Measurements from ENCODE around the gene NT5C1B. TPM values are rescaled to one million over a fixed set of nuclear protein-coding genes. Genes with fewer than 3 reads are reported as not detected.

The NT5C1B gene
- total RNA-seq, 1 donor: not detected

GRCh38 chr2:18518116-18519111, 71.0 kb downstream of the NT5C1B start:
- DNase-seq (ENCODE audit: low read depth in 2 of 3, low spot score in 2 of 3): no peak

GRCh38 chr2:18517386-18517785, 72.0 kb downstream of the NT5C1B start:
- no peak for DNase-seq (ENCODE audit: low read depth in 2 of 3, low spot score in 2 of 3)

- peak in 1 of 3 donors; percentile 17 for DNase-seq (ENCODE audit: low read depth in 2 of 3, low spot score in 2 of 3)
These were observed 73.3 kb downstream of the NT5C1B start for GRCh38 chr2:18516112-18516511.

DNA sequence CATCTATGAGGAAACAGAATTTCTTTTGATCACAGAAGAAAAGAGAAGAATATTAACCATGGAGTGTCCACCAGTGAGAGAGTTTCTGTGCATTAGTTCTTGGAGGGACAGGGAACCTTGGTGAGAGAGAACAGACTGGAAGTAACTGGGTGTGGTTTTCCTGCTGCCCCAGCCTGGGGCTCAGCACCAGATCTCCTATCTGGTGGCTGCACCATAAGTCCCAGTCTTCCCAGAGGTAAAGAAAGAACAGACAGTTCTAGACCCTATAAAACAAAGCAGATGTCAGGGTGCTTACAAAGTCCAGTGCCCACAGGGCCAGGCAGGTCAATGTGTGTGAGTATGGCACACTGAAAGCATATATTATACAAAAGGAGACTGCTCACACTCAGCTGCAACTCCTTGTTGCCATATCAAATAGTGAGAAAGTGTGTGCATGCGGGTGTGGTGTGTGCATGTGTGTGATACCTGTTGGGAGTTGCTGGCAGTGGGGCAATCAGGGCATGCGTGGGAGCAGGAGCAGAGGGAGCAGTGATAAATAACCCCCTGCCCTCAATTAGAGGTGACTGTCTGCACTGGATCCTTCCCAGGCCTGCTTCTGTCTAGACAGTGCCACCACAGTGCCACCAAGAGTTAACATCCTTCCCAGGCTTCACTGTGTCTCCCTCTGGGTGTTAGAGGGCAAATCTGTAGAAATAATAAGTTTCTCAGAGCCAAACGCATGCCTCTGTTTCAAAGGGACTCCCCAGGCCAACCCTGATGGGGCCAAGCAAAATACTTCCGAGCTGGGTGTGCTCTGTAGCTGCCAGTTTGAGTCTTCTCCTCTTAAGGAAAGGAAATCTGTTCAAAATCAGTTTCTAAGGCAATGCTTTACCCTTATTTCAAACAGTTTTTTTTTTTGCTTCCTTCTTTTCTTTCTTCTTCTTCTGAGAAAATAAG, 74.6 kb downstream of the NT5C1B start:
- DNase-seq (ENCODE audit: low read depth in 2 of 3, low spot score in 2 of 3): no peak

Small RNAs within 50 kb of the gene (small RNA-seq; reads per million reads assigned to genes)
- not detected for gene RNU6-1215P

Other genes with a start within 250 kb of the NT5C1B start
- gene RDH14, start 28.9 kb downstream of the NT5C1B start, total RNA-seq: 14.3 TPM

All from hematopoietic multipotent progenitor cell (in vitro differentiated cells).